GM12875 (cell line): ENCODE data around the gene LPCAT3.

Source experiments
- H3K4me3 ChIP-seq: one replicate; pipeline ENCODE4 v1.5.1; 2011; ENCODE audit warnings: low read depth, low read length, control low read depth
- TF ChIP-seq, protein P1 (sequence below): IDR thresholded peaks from 2 replicates; pipeline ENCODE4 v1.5.1; 2011; ENCODE audit warnings: low read depth, mild to moderate bottlenecking, control low read depth, inconsistent platforms, low read length, moderate library complexity, borderline replicate concordance; ENCODE audit not compliant: insufficient read depth

Gene LPCAT3

GRCh38 chr12:7035463-7035862 lies 17.2 kb upstream of the LPCAT3 start:
- no peak overlapping the region for H3K4me3 ChIP-seq
- TF ChIP-seq, protein P1, sequence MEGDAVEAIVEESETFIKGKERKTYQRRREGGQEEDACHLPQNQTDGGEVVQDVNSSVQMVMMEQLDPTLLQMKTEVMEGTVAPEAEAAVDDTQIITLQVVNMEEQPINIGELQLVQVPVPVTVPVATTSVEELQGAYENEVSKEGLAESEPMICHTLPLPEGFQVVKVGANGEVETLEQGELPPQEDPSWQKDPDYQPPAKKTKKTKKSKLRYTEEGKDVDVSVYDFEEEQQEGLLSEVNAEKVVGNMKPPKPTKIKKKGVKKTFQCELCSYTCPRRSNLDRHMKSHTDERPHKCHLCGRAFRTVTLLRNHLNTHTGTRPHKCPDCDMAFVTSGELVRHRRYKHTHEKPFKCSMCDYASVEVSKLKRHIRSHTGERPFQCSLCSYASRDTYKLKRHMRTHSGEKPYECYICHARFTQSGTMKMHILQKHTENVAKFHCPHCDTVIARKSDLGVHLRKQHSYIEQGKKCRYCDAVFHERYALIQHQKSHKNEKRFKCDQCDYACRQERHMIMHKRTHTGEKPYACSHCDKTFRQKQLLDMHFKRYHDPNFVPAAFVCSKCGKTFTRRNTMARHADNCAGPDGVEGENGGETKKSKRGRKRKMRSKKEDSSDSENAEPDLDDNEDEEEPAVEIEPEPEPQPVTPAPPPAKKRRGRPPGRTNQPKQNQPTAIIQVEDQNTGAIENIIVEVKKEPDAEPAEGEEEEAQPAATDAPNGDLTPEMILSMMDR: no peak

GRCh38 chr12:7034464-7034863 lies 16.2 kb upstream of the LPCAT3 start:
- H3K4me3 ChIP-seq: no peak overlapping the region
- TF ChIP-seq, protein P1: no peak

DNA sequence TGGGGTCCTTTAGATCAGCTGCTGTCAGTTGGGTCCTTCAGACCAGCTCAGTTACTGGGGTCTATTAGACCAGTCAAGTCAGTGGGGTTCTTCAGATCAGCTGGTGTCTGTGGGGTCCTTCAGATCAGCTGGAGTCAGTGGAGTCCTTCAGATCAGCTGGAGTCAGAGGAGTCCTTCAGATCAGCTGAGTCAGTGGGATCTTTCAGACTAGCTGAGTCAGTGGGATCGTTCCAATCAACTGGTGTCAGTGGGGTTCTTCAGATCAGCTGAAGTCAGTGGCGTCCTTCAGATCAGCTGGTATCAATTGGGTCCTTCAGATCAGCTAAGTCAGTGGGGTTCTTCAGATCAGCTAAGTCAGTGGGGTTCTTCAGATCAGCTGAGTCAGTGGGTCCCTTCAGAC lies 14.7 kb upstream of the LPCAT3 start:
- H3K4me3 ChIP-seq: no peak overlapping the region
- TF ChIP-seq, protein P1: no peak

- no peak overlapping the region for H3K4me3 ChIP-seq
- TF ChIP-seq, protein P1: no peak
Measured at GRCh38 chr12:7031306-7031705, 13.0 kb upstream of the LPCAT3 start.

GRCh38 chr12:7026854-7027253 lies 8.6 kb upstream of the LPCAT3 start:
- H3K4me3 ChIP-seq: no peak overlapping the region
- TF ChIP-seq, protein P1: no peak

DNA sequence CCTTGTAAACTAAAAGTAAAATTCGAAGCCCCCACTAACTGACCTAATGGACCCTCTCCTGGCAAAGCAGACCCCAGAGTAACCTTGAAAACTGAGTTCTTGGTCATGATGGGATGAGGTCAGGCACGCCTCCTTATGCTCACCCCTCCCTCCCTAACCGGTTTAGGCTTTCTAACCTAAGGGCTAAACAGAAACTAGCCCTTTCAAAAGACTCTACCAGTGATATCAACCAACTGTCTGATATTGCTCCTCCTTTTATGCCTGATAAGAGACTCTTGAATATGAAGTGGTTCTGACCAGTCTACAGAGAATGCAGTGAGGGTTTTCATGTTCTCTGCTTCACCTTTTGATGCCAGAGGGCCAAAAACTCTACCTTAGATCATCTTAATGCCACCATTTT lies 4.8 kb upstream of the LPCAT3 start:
- no peak overlapping the region for H3K4me3 ChIP-seq
- TF ChIP-seq, protein P1: no peak

- no peak overlapping the region for H3K4me3 ChIP-seq
- TF ChIP-seq, protein P1: no peak
Measured at GRCh38 chr12:7021956-7022355, 3.7 kb upstream of the LPCAT3 start.
